Sigmoid colon (tissue), 7 donors: ENCODE data around the gene PTCD1. TPM values are rescaled to one million over a fixed set of nuclear protein-coding genes. Genes with fewer than 3 reads are reported as not detected.

Source experiments
- DNase-seq: peaks from one replicate; pipeline ENCODE4 v3.0.0-alpha.2; 2019
- H3K27ac ChIP-seq, 4 donors: fragments of 200-600 bp; sonication (generic); one replicate each; pipeline ENCODE4 v1.5.1; 2016 to 2019; ENCODE audit warnings: mild to moderate bottlenecking in 1 of 4
- H3K27me3 ChIP-seq, 3 donors: fragments of 200-600 bp; sonication (generic); one replicate each; pipeline ENCODE4 v1.5.1; 2019; ENCODE audit warnings: mild to moderate bottlenecking in 1 of 3
- H3K36me3 ChIP-seq, 4 donors: fragments of 200-600 bp; sonication (generic); one replicate each; pipeline ENCODE4 v1.5.1; 2016 to 2019
- H3K4me1 ChIP-seq, 4 donors: fragments of 200-600 bp; sonication (generic); one replicate each; pipeline ENCODE4 v1.5.1; 2017 to 2019
- H3K4me3 ChIP-seq, 4 donors: fragments of 200-600 bp; sonication (generic); one replicate each; pipeline ENCODE4 v1.5.1; 2017 to 2019; ENCODE audit warnings: mild to moderate bottlenecking in 2 of 4, moderate library complexity in 1 of 4
- H3K9me3 ChIP-seq, 4 donors: fragments of 200-600 bp in 3 of 4; sonication (generic) in 3 of 4; one replicate each; pipeline versions ENCODE4 v1.5.1 to v1.6.1; 2013 to 2019
- CTCF ChIP-seq, 4 experiments: fragments of 450-650 bp in 3 of 4; fragments of 200-600 bp in 1 of 4; IDR thresholded peaks; one replicate each; pipeline ENCODE4 v1.5.1; 2016 to 2019; ENCODE audit warnings: antibody characterized with exemption in 4 of 4, mild to moderate bottlenecking in 3 of 4, moderate library complexity in 2 of 4
- EP300 ChIP-seq, 4 donors: sonication (generic); formaldehyde crosslinking; IDR thresholded peaks; one replicate each; pipeline ENCODE4 v1.6.1; 2017; ENCODE audit warnings: antibody characterized with exemption in 4 of 4
- POLR2A ChIP-seq, 2 donors: fragments of 450-650 bp; IDR thresholded peaks; one replicate each; pipeline ENCODE4 v1.6.1; 2016; ENCODE audit warnings: antibody characterized with exemption in 2 of 2, mild to moderate bottlenecking in 2 of 2, moderate library complexity in 2 of 2
- POLR2AphosphoS5 ChIP-seq, 4 donors: sonication (generic); formaldehyde crosslinking; IDR thresholded peaks; one replicate each; pipeline ENCODE4 v1.6.1; 2017; ENCODE audit warnings: antibody characterized with exemption in 4 of 4
- WGBS, 2 donors: extraction: QIAGEN DNeasy Blood & Tissue Kit; methylation state at CpG; one replicate each; pipeline ENCODE4 v1.1.7; 2013; 5-methylcytosine and 5-hydroxymethylcytosine counted together
- intact Hi-C: fragments of 100-400 bp; cut with DNase I; formaldehyde crosslinking; loops from one replicate; pipeline ENCODE4 v1.15.1; 2023
- polyA plus RNA-seq, 3 donors: library from polyadenylated mRNA; stranded (reverse); fragments of 200-250 nt; gene quantifications; one replicate each; pipeline ENCODE4 v1.2.3, GENCODE V29; 2013
- total RNA-seq, 4 donors: library from RNA; depleted of rRNA; stranded (reverse); fragments of >200 nt; gene quantifications; one replicate each; pipeline ENCODE4 v1.1.0, GENCODE V29; 2016
- donor health status: healthy with polysubstance abuse.
- donor health status: Bipolar disorder and iron deficiency.
- donor health status: healthy.

PTCD1 gene
- total and polyA plus RNA-seq, 7 donors: 1.2 to 6.4 (median 5.3) TPM

DNA sequence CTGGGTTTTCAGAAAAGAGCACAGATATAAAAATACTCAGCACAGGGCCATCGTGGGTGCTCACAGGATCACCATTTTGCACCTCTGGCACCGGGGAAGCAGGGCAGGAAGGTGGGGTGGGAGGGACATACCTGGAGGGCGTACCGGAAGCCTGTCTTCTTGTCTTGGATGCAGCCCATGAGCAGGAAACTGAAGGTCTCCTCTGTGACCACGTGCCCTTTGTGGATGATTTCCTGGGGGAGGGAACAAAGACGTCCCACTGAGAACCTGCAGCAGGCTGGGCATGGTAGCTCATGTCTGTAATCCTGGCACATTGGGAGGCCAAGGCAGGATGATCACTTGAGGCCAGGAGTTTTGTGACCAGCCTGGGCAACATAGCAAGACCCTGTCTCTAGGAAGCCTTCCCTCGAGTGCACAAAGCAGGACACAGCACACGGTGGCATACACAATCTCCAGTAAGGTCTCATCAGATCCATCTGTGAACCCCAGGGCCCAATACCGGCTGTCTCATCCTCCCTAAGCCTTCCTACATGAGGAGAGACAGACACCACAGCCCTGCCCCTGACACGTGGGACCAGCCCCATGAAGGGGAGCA, 9.5 kb downstream of the PTCD1 start:
- no peak overlapping the region for H3K4me3 ChIP-seq
- H3K36me3 ChIP-seq: peaks cover 5 to 78% (median 42%) of the 10 kb centered on the region in 4 donors
- intact Hi-C loops: no loop called here

DNA sequence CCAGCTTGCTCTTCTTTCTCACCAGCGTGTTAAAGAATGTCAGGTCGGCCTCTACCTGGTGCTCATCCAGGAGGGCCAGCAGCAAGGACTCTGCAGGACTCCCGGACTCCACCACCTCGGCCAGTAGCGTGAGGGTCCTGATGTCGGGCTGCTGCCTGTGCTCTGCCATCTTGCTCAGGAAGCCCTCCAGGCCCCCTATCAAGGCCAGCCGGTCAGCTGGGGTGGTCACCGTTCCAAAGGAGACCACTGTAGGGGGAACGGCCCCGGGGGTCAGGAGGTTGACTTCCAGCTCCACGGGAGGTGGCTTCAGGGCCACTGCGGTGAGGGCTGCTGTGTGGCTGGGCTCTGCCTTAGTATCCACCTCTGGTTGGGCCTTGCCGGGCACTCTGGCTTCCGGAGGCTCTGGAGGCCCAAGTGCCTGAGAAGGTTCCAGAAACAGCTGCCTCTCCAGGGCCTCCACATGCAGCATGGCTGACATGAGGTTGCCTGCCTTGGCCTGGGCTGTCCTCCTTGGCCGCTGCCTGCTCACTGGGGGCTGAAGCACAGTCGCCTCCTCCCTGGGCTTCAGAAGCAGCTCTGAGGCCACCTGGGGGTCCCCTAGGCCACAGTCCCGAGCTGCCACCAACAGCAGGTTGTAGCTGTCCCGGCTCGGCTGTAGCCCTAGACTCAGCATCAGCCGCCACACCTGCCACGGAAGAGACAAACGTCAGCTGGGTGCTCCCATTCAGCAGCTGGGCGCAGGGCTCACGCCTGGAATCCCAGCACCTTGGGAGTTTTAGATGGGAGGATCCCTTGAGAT, 13.5 kb downstream of the PTCD1 start:
- H3K4me3 ChIP-seq: no peak overlapping the region
- H3K27me3 ChIP-seq: no peaks in the 10 kb centered on the region
- H3K9me3 ChIP-seq: no peaks in the 10 kb centered on the region
- peaks cover 10 to 76% (median 39%) of the 10 kb centered on the region in 4 donors for H3K36me3 ChIP-seq
- H3K27ac ChIP-seq: no peak overlapping the region
- H3K4me1 ChIP-seq: no peaks in the 10 kb centered on the region
- 91 to 95% methylated on average over 24 of the region's 24 CpGs for WGBS, 2 donors
- TF ChIP-seq CTCF (IDR thresholded peaks at IDR 0.05) (no peak), EP300 (IDR thresholded peaks at IDR 0.05) (no peak), POLR2A (IDR thresholded peaks at IDR 0.05) (no peak), POLR2AphosphoS5 (IDR thresholded peaks at IDR 0.05) (no peak)
- DNase-seq: no peak
- intact Hi-C loops: no loop called here

More for the DNA sequence above, 9.5 kb downstream of the PTCD1 start:
- DNase-seq: no peak
- Histone ChIP-seq H3K4me1 (no peaks in the 10 kb centered on the region), H3K27ac (no peak overlapping the region), H3K27me3 (no peaks in the 10 kb centered on the region), H3K9me3 (no peaks in the 10 kb centered on the region)
- no peak for TF ChIP-seq POLR2AphosphoS5 (IDR thresholded peaks at IDR 0.05)
- TF ChIP-seq EP300 (IDR thresholded peaks at IDR 0.05): no peak
- TF ChIP-seq CTCF (IDR thresholded peaks at IDR 0.05): no peak
- TF ChIP-seq POLR2A (IDR thresholded peaks at IDR 0.05): no peak
- WGBS, 2 donors: 88 to 89% methylated on average over 10 of the region's 10 CpGs

GRCh38 chr7:99422625-99423024, 16.0 kb downstream of the PTCD1 start:
- no peaks in the 10 kb centered on the region for H3K9me3 ChIP-seq
- no peak overlapping the region for H3K27ac ChIP-seq
- WGBS, 2 donors: 32 to 72% methylated on average over 5 of the region's 5 CpGs
- no peak for DNase-seq
- peaks cover 30 to 77% (median 49%) of the 10 kb centered on the region in 4 donors for H3K36me3 ChIP-seq
- TF ChIP-seq EP300 (IDR thresholded peaks at IDR 0.05): no peak
- TF ChIP-seq POLR2AphosphoS5 (IDR thresholded peaks at IDR 0.05): no peak
- no peak for TF ChIP-seq CTCF (IDR thresholded peaks at IDR 0.05)
- TF ChIP-seq POLR2A (IDR thresholded peaks at IDR 0.05): no peak
- no peaks in the 10 kb centered on the region for H3K4me1 ChIP-seq
- no peaks in the 10 kb centered on the region for H3K27me3 ChIP-seq
- intact Hi-C loops: no loop called here
- no peak overlapping the region for H3K4me3 ChIP-seq

GRCh38 chr7:99422186-99422585, 16.4 kb downstream of the PTCD1 start:
- Histone ChIP-seq H3K9me3 (no peaks in the 10 kb centered on the region), H3K4me3 (no peak overlapping the region), H3K27me3 (no peaks in the 10 kb centered on the region), H3K4me1 (no peaks in the 10 kb centered on the region), H3K27ac (no peak overlapping the region), H3K36me3 (peaks cover 35 to 82% (median 53%) of the 10 kb centered on the region in 4 donors)
- WGBS, 2 donors: 93 to 95% methylated on average over 11 of the region's 11 CpGs
- no peak for DNase-seq
- TF ChIP-seq POLR2AphosphoS5 (IDR thresholded peaks at IDR 0.05): no peak
- no peak for TF ChIP-seq POLR2A (IDR thresholded peaks at IDR 0.05)
- no peak for TF ChIP-seq EP300 (IDR thresholded peaks at IDR 0.05)
- TF ChIP-seq CTCF (IDR thresholded peaks at IDR 0.05): no peak
- intact Hi-C loops: no loop called here
